Activated CD8-positive, alpha-beta memory T cell treated with anti-CD3 and anti-CD28 coated beads, Interleukin-2, amount 50 U/mL, for 24 hours (primary cell): ENCODE data around the gene NXPH1.

Experiments used
- DNase-seq: peaks from one replicate; pipeline ENCODE4 v3.0.0-alpha.2; 2020; ENCODE audit errors: extremely low read depth

The NXPH1 gene

GRCh38 chr7:8433477-8434289 is at the start of gene NXPH1:
Gene NXPH1, plus strand, starts transcription at chr7:8433609.
- no peak for DNase-seq

GRCh38 chr7:8384901-8385300 is 48.5 kb upstream of the NXPH1 start:
- DNase-seq = no peak

GRCh38 chr7:8386926-8387550 is 46.4 kb upstream of the NXPH1 start:
- no peak for DNase-seq

GRCh38 chr7:8387551-8388256 is 45.7 kb upstream of the NXPH1 start:
- DNase-seq = no peak

- no peak for DNase-seq
These were observed 45.2 kb upstream of the NXPH1 start for GRCh38 chr7:8388257-8388625.

- DNase-seq = no peak
These were observed 43.7 kb upstream of the NXPH1 start for GRCh38 chr7:8389593-8390261.

GRCh38 chr7:8390262-8390626 is 43.2 kb upstream of the NXPH1 start:
- no peak for DNase-seq

GRCh38 chr7:8391353-8392062 is 41.9 kb upstream of the NXPH1 start:
- no peak for DNase-seq

- no peak for DNase-seq
These were observed 37.1 kb upstream of the NXPH1 start for GRCh38 chr7:8396294-8396693.

GRCh38 chr7:8408871-8409270 is 24.5 kb upstream of the NXPH1 start:
- no peak for DNase-seq

GRCh38 chr7:8411103-8411502 is 22.3 kb upstream of the NXPH1 start:
- DNase-seq = no peak

- DNase-seq = no peak
These were observed 19.8 kb upstream of the NXPH1 start for GRCh38 chr7:8413600-8413999.

- no peak for DNase-seq
These were observed 14.7 kb upstream of the NXPH1 start for GRCh38 chr7:8418629-8419245.

GRCh38 chr7:8422177-8422576 is 11.2 kb upstream of the NXPH1 start:
- no peak for DNase-seq

GRCh38 chr7:8423057-8423456 is 10.4 kb upstream of the NXPH1 start:
- no peak for DNase-seq

- no peak for DNase-seq
These were observed 8.2 kb upstream of the NXPH1 start for GRCh38 chr7:8425223-8425622.

GRCh38 chr7:8430643-8431042 is 2.8 kb upstream of the NXPH1 start:
- no peak for DNase-seq

- no peak for DNase-seq
These were observed 1.0 kb downstream of the NXPH1 start for GRCh38 chr7:8434290-8435002.

GRCh38 chr7:8435095-8435494 is 1.7 kb downstream of the NXPH1 start:
- no peak for DNase-seq
